GM19397 (cell line): ENCODE measurements around the gene SAA2.
"Not testable (repeated sequence)": the region's sequence is repeated elsewhere in the genome, so short reads cannot be mapped to it uniquely, and the experiment has no call there.

Source experiments
- ATAC-seq: cut with Tn5 transposase; IDR thresholded peaks from one replicate; pipeline ENCODE4 v1.9.1; 2021; ENCODE audit warnings: mild to moderate bottlenecking, moderate library complexity; ENCODE audit not compliant: unreplicated experiment

SAA2 gene

DNA sequence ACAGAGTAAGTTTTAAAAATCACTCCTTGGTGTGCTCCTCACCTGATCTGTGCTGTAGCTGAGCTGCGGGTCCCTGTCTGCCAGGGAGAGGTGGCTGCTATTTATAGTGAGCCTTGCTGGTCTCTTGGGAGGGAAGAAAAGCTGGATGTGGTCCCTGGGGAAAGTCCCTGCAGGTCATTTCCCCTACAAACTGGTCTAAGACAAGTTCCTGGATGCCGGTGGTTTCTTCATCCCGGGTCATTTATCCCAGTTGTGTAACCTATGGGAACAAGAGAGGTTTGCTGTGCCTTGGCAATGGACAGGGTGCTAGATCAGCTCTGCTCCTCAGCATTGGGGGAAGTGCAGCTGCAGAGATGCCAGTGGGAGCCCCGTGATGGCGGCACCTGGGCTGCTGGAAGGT is at the start of gene SAA2:
SAA2 (minus strand) TSS at position 108 of the 400 bp plus-strand sequence. CDS start 657 bp downstream, outside the sequence.
- no peak for ATAC-seq

DNA sequence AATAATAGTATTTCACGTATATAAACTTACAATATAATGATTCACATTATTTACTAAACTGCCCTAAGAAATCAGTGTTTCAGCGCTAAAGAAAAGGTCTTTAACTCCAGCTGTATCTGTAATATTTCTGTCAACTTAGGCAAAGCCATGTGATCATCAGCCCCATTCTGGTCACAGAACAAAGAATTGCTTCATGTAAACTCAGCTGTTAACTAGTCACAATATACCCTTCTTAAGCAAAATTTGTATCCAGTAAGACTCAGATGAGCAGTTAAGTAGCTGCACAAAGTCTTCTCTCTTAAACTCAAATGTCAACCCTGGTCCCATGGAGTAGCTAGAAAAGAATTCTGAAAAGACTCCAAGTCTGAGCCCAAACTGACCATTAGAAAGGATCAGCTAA is 46.8 kb upstream of the SAA2 start:
- ATAC-seq: no peak

DNA sequence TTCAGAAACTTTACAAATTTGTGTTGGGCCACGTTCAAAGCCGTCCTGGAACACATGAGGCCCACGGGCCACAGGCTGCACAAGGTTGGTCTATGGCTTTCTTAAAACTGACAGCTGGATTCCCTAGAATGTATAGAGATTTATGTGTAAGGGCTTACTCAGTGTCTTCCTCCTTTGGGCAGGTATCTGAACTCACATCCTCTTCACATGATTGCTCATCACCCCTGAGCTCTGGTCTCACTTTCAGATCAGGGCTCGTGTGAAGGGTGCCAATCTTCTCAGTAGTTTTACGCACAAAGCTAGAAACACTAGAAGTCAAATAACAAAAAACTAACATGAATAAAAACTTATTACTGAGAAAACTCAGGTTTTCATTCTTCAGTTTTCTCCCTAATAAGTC is 46.4 kb upstream of the SAA2 start:
- ATAC-seq: no peak

DNA sequence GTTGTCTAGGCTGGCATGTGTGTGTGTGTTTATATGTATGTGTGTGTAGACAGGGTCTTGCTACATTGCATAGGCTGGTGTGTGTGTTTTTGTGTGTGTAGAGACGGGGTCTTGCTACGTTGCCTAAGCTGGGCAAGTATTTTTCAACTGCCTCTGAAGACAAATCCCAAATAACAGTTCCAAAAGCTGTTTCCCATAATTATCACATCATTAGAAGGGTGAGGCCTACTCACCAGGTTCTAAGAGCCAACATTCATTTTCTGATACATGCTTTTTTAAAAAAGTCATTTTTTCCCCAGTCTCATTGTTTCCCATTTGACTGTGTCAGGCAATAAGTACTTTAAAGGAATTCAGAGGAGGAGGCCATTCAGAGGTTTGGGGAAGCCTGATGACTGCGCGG is 40.4 kb upstream of the SAA2 start:
- no peak for ATAC-seq

DNA sequence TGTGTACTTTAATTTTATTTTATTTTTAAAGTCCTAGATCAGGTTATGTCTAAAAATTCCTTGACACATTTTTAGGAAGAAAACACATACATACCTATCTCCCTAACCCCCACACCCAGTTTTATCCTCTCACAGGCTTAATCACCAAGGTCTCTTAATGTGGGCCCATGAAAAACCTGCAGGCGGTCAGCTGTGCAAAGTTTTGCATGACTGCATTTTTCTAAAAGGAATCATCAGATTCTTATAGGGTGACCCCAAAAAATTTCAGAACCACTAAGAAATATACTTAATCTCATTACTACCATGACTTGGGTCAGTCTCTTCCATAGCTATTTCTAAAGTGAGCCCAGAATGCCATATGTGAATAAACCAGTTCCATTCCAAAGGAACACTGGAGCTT is 37.4 kb upstream of the SAA2 start:
- no peak for ATAC-seq

DNA sequence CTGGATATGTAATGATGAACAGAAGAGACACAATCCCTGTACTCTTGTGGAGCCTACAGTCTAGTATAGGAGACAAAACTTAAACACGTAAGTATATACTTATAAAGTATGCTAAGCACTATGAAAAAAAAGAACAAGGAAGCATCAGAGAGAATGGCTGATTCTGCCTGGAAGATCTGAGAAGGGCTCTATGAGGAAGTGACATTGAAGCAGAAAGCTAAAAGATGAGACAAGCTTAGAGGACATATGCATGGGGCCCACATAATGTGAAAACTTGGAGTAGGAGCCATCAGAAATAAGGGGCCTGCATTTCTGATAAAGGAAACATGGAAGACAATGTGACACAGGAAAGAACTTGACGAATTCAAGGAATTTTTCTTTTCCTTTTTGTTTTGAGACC is 34.2 kb upstream of the SAA2 start:
- ATAC-seq: no peak

DNA sequence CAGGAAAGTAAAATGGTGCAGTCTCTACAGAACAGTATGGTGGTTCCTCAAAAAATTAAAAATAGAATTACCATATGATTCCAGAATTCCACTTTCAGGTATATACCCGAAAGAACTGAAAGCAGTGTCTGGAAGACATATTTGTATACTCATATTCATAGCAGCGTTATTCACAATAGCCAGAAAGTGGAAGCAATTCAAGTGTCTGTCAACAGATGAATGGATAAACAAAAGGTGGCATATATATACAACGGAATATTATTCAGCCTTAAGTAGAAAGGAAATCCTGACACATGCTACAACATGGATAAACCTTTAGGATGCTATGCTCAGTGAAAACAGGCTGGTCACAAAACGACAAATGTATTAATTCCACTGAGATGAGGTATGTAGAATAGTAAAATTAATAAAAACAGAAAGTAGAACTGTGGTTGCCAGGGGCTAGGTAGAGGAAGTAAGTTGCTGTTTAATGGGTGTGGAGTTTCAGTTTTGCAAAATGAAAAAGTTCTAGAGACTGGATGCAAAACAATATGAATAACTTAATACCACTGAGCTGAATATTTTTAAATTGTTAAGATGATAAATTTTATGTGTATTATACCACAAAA is 32.1 kb upstream of the SAA2 start:
- peak; percentile 85 for ATAC-seq

DNA sequence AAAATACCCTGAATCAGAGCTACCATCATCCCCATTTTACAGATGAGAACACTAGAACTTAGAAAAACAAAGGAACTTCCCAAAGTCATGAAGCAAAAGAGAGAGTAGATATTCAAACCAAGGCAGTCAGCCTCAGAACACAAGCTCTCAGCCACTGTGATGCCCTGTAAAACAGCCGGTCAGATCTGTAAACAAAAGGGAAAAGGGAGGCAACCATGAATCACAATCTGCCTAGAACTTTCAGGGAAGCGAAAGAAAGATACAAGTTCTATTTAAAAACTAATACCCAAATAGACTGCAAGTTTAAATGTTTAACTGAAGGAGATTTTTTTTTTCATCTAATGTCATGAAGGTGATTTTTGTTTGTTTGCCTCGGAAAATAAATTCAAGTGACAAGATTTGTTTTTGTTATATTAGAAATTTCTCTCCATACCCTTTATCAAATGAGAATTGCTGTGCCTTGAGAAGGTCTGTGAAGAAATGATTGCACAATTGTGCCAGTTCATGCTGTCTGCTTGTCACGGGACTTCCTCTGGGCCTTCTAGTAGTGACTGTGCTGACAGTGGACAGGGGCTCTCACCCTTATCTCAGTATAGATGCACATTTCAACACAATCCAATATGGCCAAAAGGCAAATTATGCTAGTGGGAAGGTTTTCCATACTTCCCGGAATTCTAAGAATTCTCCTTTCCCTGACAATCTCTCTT is 29.2 kb upstream of the SAA2 start:
- no peak for ATAC-seq

DNA sequence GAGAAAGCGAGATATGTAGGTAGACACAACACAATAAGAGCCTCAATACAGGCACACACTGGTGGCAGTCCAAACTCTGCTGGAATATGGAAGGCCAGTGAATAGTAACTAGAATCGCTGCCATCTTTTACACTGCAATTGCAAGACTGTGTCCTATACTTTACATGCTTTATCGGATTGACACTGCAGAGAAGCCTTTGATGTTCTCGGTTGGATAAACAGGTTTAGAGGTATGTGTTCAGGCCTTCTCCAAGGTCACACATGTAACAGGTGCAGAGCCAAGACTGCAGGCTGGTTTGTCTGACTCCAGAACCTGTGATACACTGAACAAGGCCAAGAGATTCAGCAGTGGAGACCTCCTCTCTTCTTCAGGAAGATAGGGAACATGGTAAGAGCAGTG is 22.7 kb upstream of the SAA2 start:
- no peak for ATAC-seq

DNA sequence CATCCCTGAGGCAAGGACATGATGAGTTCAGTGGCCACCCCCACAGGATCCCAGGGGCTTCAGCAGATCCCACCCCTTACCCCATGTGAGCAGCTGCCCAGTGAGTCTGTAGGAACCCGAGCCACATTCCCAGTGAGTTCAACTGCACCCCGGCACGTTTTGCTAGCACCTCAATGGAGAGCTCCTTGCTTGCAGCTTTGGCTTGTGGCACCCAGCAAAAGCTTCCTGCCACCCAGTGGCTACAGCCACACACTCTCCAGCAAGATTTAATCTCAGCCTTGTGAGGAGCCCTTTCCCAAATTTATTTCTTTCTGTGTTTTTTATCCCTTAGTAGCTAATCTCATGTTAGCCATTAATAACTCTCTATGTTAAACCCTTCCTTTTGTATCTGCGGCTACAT is 21.6 kb upstream of the SAA2 start:
- ATAC-seq: no peak

DNA sequence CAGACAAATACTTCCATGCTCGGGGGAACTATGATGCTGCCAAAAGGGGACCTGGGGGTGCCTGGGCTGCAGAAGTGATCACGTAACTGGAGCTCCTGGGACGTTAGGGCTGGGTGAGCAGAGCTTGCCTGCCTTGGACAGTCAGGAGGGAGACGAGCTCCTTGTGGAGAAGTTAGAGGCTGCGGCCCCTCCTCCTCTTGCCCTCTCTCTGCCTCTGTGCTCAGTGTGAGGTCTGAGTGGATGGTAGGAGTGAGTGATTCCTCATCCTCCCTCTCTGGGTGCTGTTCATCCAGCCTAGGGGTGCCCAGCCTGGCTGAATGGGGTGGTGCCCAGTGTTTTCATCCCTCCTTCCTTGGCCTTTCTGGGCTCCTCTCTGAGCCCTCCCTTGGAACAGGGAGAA is 20.8 kb upstream of the SAA2 start:
- ATAC-seq: not testable (repeated sequence)

DNA sequence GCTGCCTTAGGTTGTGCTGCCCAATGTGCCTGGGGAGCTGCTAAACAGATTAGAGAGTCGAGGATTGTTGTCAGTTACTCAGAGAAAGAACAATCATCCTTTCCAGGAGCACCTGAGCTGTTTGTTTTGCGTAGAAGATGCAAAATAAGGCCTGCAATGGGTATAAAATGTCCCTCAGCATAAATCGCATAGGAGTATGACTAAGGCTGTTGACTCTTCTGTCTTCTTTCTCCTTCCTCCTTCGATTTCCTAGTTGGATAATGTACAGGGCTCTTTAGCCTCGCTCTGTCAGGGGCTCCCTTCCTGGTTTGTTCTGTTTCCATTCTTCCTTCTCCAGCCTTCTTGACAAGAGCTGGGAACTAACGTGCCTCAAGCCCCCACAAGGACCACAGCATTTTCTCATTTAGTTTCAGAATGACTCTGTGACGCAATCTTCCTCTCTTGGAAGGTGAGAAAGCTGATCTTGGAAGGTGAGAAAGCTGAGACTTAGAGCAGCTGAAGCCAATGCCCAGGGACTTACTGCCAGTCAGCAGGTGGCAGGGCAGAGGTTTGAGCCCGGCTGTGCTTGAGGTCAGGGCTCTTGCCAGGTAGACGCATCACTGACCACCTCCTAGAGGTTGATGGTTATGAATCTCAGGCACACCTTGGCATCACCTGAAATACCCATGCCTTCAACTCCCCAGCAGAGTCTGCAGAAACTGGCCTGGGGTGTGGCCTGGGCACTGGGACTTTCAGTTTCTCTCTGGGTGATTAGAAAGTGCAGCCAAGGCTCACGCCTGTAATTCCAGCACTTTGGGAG is 19.1 kb upstream of the SAA2 start:
- peak; percentile 59 for ATAC-seq

DNA sequence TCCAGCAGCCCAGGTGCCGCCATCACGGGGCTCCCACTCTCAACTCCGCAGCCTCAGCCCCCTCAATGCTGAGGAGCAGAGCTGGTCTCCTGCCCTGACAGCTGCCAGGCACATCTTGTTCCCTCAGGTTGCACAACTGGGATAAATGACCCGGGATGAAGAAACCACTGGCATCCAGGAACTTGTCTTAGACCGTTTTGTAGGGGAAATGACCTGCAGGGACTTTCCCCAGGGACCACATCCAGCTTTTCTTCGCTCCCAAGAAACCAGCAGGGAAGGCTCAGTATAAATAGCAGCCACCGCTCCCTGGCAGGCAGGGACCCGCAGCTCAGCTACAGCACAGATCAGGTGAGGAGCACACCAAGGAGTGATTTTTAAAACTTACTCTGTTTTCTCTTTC is 17.5 kb upstream of the SAA2 start, which contains the start of gene SAA1:
SAA1 (plus strand) TSS at position 316 of the 400 bp plus-strand sequence. CDS start 624 bp downstream, outside the sequence.
- ATAC-seq: no peak

DNA sequence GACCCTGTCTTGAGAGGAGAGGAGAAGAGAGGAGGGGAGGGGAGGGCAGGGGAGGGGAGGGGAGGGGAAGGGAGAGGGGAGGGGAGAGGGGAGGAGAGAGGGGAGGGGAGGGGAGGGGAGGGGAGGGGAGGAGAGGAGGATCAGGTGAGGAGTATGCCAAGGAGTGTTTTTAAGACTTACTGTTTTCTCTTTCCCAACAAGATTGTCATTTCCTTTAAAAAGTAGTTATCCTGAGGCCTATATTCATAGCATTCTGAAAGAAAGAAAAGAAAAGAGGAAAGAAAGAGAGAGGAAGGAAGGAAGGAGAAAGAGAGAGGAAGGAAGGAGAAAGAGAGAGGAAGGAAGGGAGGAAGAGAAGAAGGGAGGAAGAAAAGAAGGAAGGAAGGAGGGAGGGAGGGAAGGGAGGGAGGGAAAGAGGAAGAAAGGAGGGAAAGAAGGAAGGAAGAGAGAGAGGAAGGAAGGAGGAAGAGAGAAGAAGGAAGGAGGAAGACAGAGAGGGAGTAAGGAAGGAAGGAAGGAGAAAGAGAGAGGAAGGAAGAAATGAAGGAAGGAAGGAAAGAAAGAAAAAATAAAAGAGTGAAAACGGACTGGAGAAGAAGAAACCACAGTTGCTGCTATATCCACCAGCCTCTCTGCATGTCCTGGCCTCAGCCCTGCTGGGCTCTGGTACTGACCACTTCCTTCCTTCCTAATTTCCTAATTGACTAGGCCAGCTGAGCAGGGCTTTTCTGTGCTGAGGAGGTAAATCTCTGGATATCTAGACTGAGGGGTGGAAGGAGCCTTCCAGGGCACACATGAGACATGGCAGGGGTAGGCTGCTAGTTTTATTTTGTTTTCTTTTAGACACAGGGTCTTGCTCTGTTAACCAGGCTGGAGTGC is 16.4 kb upstream of the SAA2 start:
- no peak for ATAC-seq

DNA sequence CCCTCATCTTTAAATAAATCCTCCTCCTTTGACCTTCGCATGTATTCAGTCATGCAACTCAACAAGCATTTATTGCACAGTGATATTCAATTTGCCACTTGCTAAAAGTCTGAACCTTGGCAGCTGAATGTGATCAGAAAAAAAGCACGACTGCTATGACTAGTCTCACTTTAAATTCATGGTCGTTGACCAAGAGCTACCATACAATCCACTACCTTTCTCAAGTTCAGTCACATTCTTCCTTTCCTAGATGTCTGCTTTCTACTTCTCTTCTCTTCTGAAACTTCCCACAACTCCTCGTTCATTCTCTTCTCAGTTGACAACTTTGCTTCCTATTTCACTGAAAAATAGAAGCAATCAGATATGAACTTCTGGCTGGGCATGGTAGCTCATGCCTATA is 15.6 kb upstream of the SAA2 start:
- no peak for ATAC-seq

DNA sequence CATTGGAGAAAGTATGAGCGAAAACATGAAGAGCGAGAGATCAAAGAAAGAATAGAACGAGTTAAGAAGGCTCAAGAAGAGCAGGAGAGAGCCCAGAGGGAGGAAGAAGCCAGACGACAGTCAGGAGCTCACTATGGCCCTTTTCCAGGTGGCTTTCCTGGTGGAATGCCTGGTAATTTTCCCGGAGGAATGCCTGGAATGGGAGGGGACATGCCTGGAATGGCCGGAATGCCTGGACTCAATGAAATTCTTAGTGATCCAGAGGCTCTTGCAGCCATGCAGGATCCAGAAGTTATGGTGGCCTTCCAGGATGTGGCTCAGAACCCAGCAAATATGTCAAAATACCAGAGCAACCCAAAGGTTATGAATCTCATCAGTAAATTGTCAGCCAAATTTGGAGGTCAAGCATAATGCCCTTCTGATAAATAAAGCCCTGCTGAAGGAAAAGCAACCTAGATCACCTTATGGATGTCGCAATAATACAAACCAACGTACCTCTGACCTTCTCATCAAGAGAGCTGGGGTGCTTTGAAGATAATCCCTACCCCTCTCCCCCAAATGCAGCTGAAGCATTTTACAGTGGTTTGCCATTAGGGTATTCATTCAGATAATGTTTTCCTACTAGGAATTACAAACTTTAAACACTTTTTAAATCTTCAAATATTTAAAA is 14.3 kb upstream of the SAA2 start:
- not testable (repeated sequence) for ATAC-seq

DNA sequence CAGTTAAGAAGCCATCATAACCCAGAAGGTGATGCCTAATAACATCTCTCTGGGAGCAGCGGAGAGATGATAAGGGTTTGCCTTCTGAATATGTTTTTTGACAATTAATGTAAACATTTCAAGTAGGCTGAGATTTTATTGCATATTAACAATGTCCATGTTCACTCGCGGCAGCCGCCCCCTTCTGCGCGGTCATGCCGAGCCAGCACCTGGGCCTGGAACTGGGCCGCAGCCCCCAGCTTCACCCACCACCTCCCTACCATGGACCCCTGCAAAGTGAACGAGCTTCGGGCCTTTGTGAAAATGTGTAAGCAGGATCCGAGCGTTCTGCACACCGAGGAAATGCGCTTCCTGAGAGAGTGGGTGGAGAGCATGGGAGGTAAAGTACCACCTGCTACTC is 13.3 kb upstream of the SAA2 start:
- no peak for ATAC-seq

DNA sequence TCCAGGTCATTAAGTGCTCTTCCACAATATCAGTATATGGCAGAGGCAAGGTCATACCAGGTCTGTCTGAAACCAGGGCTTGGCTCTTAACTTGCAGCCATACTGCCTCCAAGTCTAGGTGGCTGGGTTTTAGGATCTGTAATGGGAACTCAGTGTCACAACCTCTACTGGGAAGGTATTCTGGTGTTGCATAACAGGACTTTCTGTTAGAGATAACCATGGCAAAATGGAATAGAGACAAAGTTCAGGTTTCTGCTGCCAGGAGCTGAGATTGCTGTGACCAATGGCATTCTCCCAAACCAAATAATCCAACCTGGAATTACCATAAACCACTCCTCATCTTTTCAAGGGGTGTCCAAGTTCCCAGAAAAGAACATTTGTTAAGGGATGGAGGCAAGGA is 10.8 kb upstream of the SAA2 start:
- ATAC-seq: no peak

DNA sequence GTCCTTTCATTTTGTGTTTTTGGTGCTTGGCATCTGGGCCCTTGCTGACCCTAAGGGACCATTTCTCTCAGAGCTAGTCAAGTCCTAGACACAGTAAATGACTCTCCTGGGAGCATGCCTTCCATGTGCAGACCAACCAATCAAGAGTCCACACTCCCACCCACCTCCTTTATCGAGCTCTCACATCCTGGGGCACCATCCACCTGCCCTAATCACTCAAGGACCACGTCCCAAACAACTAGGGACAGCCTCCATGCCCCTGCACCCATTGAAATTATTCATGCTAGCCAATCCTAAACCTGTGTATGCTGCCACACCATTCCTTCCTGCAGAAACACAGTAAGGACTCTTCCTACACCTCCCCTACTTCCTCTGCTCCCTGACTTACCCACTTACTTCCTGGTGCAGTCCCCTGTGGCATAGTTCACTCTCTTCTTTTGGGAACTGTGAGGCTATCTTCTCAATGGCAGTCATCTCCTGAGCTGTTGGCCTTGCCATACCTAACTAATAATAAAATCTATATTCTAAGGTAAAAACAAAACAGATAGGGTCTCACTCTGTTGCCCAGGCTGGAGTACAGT is 6.4 kb upstream of the SAA2 start:
- no peak for ATAC-seq

DNA sequence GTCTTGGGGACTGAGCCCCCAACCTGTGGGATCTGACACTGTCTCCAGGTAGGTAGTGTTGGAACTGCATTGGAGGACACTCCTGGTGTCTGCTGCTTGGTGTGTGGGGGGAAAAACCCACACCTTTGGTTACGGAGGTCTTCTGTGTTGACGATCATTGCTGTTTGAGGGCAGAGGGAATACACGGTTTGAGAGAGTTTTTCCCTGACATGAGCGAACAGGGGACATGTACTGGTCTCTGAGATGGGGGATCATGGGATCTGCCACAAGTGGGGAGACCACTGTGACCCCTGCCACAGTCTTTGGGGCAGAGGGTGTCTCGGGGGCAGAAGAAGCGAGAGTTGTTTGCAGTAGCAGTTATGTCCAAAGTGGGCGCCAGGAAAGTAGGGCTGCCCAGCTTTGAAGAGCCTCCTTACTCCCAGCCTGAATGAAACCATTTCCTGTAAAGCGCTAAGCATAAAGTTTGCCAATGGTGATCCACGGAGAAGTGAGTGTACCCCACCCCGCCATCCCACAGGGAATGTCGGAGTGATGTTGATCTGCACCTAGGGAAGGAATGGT is 5.4 kb upstream of the SAA2 start:
- no peak for ATAC-seq
